Gastroesophageal sphincter (tissue), 3 donors: ENCODE measurements around the gene SNCB.

ENCODE experiments used
- CTCF ChIP-seq, 4 experiments: fragments of 200-600 bp in 2 of 4; fragments of 450-650 bp in 2 of 4; sonication (generic) in 1 of 4; IDR thresholded peaks; one replicate each; pipeline ENCODE4 v1.5.1; 2017 to 2019; ENCODE audit warnings: antibody characterized with exemption in 4 of 4, mild to moderate bottlenecking in 2 of 4, moderate library complexity in 2 of 4
- POLR2AphosphoS5 ChIP-seq: sonication (generic); formaldehyde crosslinking; IDR thresholded peaks from one replicate; pipeline ENCODE4 v1.6.1; 2017; ENCODE audit warnings: antibody characterized with exemption

- TF ChIP-seq CTCF (IDR thresholded peaks at IDR 0.05) = no peak
- TF ChIP-seq POLR2AphosphoS5 = no peak
These were observed 37.0 kb downstream of the SNCB start for GRCh38 chr5:176593273-176593869.
